Erythroblast (primary cell): Measurements from ENCODE around the gene PITHD1.

Experiments
- GATA1 ChIP-seq: IDR thresholded peaks from 2 replicates; pipeline ENCODE4 v1.6.1; 2011; ENCODE audit warnings: low read depth, mild to moderate bottlenecking, control low read depth, low read length, moderate library complexity
- POLR2A ChIP-seq: IDR thresholded peaks from 2 replicates; pipeline ENCODE4 v1.6.1; 2011; ENCODE audit warnings: mild to moderate bottlenecking, low read length

DNA sequence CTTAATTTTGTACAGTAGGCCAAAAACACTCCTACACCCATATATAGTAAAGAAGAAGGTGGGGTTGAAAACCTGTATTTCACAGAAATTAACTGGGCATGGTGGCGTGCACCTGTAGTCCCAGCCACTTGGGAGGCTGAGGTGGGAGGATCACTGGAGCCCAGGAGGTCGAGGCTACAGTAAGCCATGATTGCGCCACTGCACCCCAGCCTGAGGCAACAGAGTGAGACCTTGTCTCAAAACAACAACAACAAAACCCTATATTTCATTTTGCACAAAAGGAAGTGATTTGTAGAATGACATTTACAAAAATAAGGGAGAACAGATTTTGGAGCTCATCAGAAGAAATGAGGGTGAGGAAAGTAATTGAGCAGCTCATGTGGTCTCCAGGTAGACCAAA lies 10.5 kb downstream of the PITHD1 start:
- no peak for TF ChIP-seq POLR2A
- TF ChIP-seq GATA1 = no peak
